ENCODE data around the gene ABCA4.
"Not testable (repeated sequence)": the region's sequence is repeated elsewhere in the genome, so short reads cannot be mapped to it uniquely, and the experiment has no call there.

Gene ABCA4

DNA sequence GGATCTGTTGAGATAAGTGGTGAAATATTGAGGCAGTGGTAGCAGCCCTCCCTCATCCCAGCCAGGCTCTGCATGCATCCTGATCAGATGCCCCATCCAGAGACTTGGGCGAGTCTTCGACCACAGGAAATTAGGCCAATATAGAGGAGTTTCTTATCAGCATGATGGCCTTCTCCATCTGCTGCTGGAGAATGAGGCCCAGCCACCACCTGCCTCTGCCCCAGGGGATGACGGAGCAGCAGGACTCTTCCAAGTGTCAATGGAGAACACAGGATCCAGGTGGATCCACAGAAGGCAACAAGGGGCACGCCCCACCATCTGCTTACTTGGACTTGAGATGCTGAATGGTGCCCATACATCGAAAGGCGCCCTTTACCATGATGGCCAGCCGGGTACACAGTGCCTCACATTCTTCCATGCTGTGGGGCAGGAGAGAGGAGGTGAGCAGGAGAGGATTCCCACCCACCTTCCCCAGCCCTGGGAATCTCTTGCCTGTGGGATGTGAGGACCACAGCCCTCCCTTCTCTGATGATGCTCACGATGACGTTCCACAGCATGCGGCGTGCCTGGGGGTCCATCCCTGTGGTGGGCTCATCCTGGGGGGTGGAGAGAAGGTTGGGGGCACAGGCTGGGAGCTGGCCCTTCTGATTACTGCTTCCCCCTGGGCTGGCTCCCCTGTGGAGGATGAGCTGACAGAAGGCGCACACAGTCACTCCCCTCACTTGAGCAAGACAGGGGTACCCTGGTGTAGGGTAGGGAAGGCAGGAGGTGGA is 120.3 kb downstream of the ABCA4 start:
- no peak for DNase-seq

- no peak for DNase-seq
Observed at GRCh38 chr1:93999840-94000415, 121.0 kb downstream of the ABCA4 start.

GRCh38 chr1:93998532-93998931 is 122.4 kb downstream of the ABCA4 start:
- not testable (repeated sequence) for DNase-seq

DNA sequence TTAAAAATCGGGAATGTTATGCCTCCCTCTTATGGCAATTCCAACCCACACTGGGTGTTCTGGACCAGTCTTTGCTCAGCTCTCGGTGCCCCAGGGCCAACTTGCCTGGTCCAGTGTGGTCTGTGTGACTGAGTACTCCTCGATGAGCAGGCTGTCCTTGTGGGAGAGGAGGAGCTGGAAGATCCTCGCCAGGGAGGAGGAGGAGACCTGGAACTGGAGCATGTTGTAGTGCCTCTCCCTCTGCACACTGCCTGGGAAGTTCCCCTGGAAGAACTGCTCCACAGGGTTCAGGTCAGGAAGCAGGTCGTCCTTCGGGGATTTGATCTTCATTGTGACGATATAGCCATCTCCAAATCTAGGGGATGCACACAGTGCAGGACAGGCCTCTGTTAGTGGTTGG is 123.2 kb downstream of the ABCA4 start:
- no peak for DNase-seq

- DNase-seq = peak; percentile 47
Observed at GRCh38 chr1:93995837-93996536, 125.0 kb downstream of the ABCA4 start.

DNA sequence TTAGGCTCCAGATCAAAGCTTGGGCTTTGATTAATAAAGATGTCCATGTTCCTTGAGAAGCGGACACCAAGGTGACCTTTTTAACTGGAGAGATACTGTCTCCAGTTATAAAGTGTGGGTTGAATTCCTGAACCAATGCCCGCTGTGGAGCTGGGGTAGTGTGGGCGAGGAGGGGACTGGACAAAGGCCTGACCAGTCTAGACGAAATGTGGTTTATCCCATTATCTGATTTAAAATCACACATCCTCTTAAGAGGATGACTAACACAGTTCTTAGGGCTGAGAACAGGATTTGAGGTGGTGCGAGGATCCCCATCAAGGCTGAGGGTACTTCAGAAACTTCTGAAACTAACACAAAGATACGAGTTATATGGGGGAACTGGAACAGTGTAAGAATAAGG is 127.2 kb downstream of the ABCA4 start:
- DNase-seq = no peak

DNA sequence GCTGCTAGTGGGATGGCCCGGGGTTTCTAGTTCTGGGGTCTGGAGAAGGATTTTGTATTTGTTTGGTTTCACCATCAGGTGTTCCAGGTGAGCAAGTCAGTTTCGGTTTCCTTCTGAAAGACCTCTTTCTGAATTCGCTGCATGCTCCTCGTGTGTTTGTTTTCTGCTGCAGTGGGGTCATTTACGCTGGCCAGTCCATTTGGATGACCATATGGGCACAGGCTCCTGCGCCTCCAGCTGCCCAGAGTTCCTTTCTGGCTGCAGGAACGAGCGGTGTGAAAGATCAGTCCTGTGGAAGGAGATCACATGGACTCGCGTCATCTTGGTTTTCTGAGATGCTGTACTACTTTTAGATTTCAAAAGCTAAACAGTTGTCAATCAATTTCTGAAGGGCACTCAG is 128.0 kb downstream of the ABCA4 start:
- DNase-seq = no peak

DNA sequence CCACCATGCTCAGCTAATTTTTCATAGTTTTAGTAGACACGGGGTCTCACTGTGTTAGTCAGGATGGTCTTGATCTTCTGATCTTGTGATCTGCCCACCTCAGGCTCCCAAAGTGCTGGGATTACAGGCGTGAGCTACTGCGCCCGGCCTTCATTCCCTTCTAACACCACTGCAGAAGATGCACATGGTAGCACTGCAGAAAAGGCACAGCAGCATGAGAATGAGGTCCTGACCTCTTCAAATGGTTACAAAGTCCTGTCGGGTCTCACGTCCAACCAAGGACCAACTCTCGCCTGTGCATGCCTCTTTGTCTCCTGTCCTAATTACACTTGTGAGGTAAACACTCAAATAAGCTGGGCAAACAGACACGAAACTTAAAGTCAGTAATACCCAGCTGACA is 128.8 kb downstream of the ABCA4 start:
- no peak for DNase-seq

DNA sequence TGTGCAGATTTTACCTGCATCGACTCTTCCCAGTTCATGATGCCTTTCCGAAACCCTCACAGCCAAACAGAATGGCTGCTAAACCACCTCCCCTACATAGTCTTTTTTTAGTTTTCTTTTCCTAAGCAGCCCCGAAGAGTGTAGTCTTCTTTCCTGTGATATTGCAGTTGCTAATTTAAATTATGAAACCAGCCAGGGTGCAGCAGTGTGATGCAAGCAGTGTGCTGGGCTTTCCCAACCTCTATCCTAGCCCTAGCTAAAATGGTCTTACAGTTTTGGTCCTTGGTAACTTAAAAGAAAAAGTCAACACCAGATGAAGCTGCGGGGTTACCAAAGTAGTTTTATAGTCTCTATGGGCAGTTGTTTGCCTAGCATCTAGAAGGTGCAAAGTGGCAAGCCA is 129.7 kb downstream of the ABCA4 start:
- DNase-seq = no peak

DNA sequence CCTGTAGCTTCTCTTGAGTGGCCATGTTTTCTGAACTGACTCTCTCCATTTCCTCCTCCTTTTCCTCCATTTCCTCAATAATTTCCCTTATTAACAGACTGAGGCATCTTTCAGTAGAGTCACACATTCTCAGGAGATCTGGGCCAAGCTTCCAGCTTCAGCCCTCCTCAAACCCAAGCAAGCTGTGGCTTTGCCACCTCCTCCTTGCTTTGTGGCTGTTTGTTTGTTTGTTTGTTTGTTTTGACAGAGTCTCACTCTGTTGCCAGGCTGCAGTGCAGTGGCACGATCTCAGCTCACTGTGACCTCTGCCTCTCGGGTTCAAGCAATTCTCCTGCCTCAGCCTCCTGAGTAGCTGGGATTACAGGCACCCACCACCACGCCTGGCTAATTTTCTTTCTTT is 130.5 kb downstream of the ABCA4 start:
- not testable (repeated sequence) for DNase-seq

DNA sequence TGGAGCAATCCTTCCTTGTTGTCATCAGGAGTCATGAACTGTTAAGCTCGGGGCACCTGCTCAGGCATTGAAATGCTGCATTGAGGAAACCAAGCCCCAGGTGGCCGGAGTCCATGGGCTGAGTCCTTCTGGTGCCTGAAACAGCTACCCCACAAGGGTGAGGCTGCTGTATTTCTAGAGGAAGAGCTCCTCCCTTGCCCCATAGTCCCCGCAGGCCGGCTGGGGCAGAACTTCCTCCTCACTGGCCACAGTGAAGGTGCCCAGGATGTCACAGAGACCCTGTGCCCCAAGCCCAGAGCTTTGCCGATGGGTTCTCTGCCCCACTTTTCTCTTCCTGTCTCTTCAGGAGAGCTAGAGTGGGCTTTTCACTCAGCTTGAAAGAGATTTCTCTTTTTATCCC is 130.9 kb downstream of the ABCA4 start:
- no peak for DNase-seq

GRCh38 chr1:93989601-93990000 is 131.3 kb downstream of the ABCA4 start:
- no peak for DNase-seq

GRCh38 chr1:93988634-93989350 is 132.2 kb downstream of the ABCA4 start:
- DNase-seq = no peak

DNA sequence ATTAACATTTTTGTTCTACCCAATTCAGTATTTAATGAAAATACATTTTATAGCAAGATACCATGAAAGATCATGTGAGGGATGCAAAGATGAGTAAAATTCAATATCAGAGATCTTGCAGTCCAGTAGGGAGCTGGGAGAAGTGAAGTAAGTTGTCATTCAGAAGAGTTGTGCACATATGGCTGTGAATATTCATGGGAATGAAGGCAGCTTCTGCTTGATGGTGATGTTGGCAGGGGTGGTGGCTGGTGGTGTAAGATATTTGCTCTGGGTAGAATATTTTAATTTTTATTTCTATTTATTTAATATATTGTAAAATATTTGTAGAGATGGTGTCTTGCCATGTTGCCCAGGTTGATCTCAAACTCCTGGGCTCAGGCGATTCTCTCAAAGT is 139.7 kb downstream of the ABCA4 start:
- no peak for DNase-seq

- DNase-seq = peak; percentile 5
Observed at GRCh38 chr1:93980320-93981273, 140.4 kb downstream of the ABCA4 start.

- DNase-seq = peak; percentile 72
Observed at GRCh38 chr1:93979718-93980319, 141.1 kb downstream of the ABCA4 start.

- DNase-seq = no peak
Observed at GRCh38 chr1:93979040-93979717, 141.8 kb downstream of the ABCA4 start.

DNA sequence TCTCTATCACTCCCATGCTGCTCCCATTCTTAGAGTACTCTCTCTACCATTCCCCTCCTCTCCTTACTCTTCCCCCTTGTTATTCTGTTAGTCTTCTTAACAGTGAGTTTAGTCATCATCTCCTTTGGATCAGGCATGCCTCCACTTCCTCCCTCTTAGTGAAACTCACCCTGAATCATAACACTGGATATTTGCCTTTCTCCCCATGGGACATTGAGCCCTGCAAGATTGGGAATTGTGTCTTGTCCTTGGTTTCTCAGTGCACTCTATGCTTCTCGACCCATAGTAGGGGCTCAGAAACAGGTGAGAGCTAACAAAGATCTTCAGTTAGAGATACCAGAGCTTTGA is 143.4 kb downstream of the ABCA4 start:
- DNase-seq = no peak

DNA sequence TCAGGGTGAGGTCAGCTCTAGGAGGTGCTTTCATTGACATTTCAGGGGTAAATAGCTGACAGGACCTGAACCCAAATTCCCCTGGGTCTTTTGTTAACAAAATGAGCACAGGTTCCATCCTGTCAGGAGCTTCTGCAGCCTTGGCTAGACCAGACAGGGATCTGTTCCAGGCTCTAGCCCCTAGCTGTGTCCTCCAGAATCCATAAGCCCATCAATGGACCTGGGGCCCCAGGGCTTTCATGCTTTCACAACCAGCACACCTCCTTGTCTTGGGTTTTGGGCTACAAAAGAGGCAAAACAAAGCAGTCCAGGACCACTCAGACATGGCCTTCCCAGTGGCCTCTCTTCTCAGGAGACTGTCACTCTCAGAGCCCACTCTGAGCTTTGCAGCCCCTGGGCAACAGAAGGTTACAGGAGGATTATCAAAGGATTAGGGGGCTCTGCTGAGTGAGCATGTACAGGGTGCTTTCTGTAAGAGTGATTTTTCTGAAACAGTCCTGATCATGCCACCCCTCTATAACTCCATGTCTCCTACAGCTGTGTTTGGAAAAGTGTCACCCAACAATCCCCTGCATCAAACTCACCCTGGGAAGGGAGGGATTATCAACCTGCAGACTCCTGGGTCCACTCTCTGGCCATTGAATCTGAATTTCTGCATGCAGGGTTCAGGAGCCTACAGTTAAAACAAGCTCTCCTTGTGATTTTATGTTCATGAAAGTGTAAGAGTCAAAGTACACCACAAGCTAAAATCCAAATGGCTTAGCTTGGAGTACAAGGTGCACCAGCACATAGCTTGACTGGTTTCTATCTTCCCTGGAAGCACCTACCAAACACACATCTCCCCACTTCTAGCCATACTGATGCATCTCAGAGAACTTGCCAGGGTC is 144.0 kb downstream of the ABCA4 start:
- no peak for DNase-seq

DNA sequence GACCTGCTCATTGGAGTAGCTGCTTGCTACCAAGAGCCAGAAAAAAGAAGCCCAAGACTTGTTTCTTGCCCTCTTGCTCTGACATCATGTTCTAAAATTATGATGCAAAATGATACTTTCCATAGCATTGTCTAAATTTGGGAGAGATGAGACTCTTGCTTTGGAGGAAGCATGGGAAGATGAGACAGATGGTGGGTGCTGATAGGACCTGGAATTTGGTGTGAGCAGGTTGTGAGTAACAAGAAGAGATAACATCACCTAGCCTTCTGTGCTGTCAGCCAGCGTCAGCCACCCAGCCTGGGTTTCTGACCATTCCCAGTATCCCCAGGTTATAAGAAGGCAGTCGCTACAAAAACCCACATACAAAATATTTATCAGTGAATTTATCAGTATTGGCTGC is 144.7 kb downstream of the ABCA4 start:
- DNase-seq = no peak

All from NCI-H345 (cell line).